SKM-1 treated with dmso at 0.1 percent for 144 hours (cell line): Measurements from ENCODE around the gene FOXE3.

Experiments used
- DNase-seq: peaks from one replicate; lab custom pipeline; 2025; ENCODE audit not compliant: unreplicated experiment; lab: John Stamatoyannopoulos, UW

FOXE3 gene

GRCh38 chr1:47403321-47403910 is 12.7 kb upstream of the FOXE3 start:
- no peak for DNase-seq

GRCh38 chr1:47405697-47406096 is 10.4 kb upstream of the FOXE3 start:
- DNase-seq = no peak

GRCh38 chr1:47406966-47407365 is 9.1 kb upstream of the FOXE3 start:
- no peak for DNase-seq

- DNase-seq = no peak
These were observed 8.6 kb upstream of the FOXE3 start for GRCh38 chr1:47407481-47407880.

GRCh38 chr1:47409311-47410067 is 6.6 kb upstream of the FOXE3 start:
- DNase-seq = no peak

GRCh38 chr1:47410068-47410455 is 6.0 kb upstream of the FOXE3 start:
- DNase-seq = no peak

- peak; percentile 20 for DNase-seq
These were observed 4.6 kb upstream of the FOXE3 start for GRCh38 chr1:47411436-47411835.

- no peak for DNase-seq
These were observed 3.6 kb upstream of the FOXE3 start for GRCh38 chr1:47412437-47412836.

- DNase-seq = no peak
These were observed 459 bp downstream of the FOXE3 start for GRCh38 chr1:47416319-47417169.

- DNase-seq = no peak
These were observed 1.3 kb downstream of the FOXE3 start for GRCh38 chr1:47417170-47418044.

- DNase-seq = no peak
These were observed 2.0 kb downstream of the FOXE3 start for GRCh38 chr1:47418122-47418521.

GRCh38 chr1:47418681-47419325 is 2.7 kb downstream of the FOXE3 start:
- DNase-seq = no peak

- no peak for DNase-seq
These were observed 4.5 kb downstream of the FOXE3 start for GRCh38 chr1:47420547-47420946.

- no peak for DNase-seq
These were observed 7.8 kb downstream of the FOXE3 start for GRCh38 chr1:47423872-47424271.

GRCh38 chr1:47424336-47424982 is 8.4 kb downstream of the FOXE3 start:
- DNase-seq = no peak

- no peak for DNase-seq
These were observed 15.4 kb downstream of the FOXE3 start for GRCh38 chr1:47431534-47431933.

GRCh38 chr1:47432071-47433036 is 16.3 kb downstream of the FOXE3 start:
- DNase-seq = peak; percentile 82

GRCh38 chr1:47433037-47433421 is 16.9 kb downstream of the FOXE3 start:
- DNase-seq = no peak
